Thymus (tissue), 11 donors: ENCODE data around the gene PLCH2. TPM values are rescaled to one million over a fixed set of nuclear protein-coding genes. Genes with fewer than 3 reads are reported as not detected.

Experiments
- DNase-seq, 9 donors: peaks; one replicate each; pipeline ENCODE4 v3.0.0-alpha.2; 2013; ENCODE audit warnings: low spot score in 9 of 9, low read depth in 6 of 9, missing footprints in 1 of 9
- H3K27ac ChIP-seq, 2 donors: one replicate each; pipeline ENCODE4 v1.5.1; 2013; ENCODE audit warnings: control low read depth in 1 of 2, low read depth in 1 of 2, low read length in 1 of 2, mild to moderate bottlenecking in 1 of 2, moderate library complexity in 1 of 2
- H3K27me3 ChIP-seq, 2 donors: one replicate each; pipeline ENCODE4 v1.5.1; 2013; ENCODE audit warnings: low read length in 1 of 2; ENCODE audit not compliant: control insufficient read depth in 2 of 2, insufficient read depth in 1 of 2
- H3K36me3 ChIP-seq, 2 donors: one replicate each; pipeline ENCODE4 v1.5.1; 2013; ENCODE audit warnings: low read length in 1 of 2, mild to moderate bottlenecking in 1 of 2, moderate library complexity in 1 of 2; ENCODE audit not compliant: control insufficient read depth in 2 of 2, insufficient read depth in 2 of 2
- H3K4me1 ChIP-seq, 2 donors: one replicate each; pipeline ENCODE4 v1.5.1; 2013; ENCODE audit warnings: low read length in 2 of 2; ENCODE audit not compliant: control insufficient read depth in 2 of 2, insufficient read depth in 2 of 2
- H3K4me3 ChIP-seq, 2 donors: one replicate each; pipeline ENCODE4 v1.5.1; 2013; ENCODE audit warnings: low read length in 2 of 2, control low read depth in 1 of 2, mild to moderate bottlenecking in 1 of 2
- H3K9me3 ChIP-seq, 2 donors: one replicate each; pipeline ENCODE4 v1.5.1; 2013; ENCODE audit warnings: low read length in 1 of 2, mild to moderate bottlenecking in 1 of 2; ENCODE audit not compliant: control insufficient read depth in 2 of 2, insufficient read depth in 1 of 2
- WGBS: extraction: QIAGEN DNeasy Blood & Tissue Kit; methylation state at CpG from one replicate; pipeline ENCODE4 v1.1.7; 2013; 5-methylcytosine and 5-hydroxymethylcytosine counted together
- polyA plus RNA-seq: library from polyadenylated mRNA; stranded (reverse); fragments of 200-250 nt; gene quantifications from one replicate; pipeline ENCODE4 v1.2.3, GENCODE V29; 2013
- total RNA-seq: library from RNA; stranded (reverse); fragments of 120-200 nt; gene quantifications from one replicate; pipeline ENCODE4 v1.2.4, GENCODE V29; 2013
- donor health status: healthy.

The PLCH2 gene
- total and polyA plus RNA-seq, 2 donors, result 0.90 to 34.4 TPM

- DNase-seq, result no peak
- H3K4me1 ChIP-seq, result no peaks in the 10 kb centered on the region
- no peak overlapping the region for H3K27ac ChIP-seq
- no peak overlapping the region for H3K4me3 ChIP-seq
- peaks cover 0 to 31% of the 10 kb centered on the region in 2 donors for H3K27me3 ChIP-seq
- 82% methylated on average over 10 of the region's 10 CpGs for WGBS
- H3K9me3 ChIP-seq, result peaks cover 2 to 12% of the 10 kb centered on the region in 2 donors
- no peaks in the 10 kb centered on the region for H3K36me3 ChIP-seq
These were observed 44.6 kb upstream of the PLCH2 start for GRCh38 chr1:2431518-2431917.

DNA sequence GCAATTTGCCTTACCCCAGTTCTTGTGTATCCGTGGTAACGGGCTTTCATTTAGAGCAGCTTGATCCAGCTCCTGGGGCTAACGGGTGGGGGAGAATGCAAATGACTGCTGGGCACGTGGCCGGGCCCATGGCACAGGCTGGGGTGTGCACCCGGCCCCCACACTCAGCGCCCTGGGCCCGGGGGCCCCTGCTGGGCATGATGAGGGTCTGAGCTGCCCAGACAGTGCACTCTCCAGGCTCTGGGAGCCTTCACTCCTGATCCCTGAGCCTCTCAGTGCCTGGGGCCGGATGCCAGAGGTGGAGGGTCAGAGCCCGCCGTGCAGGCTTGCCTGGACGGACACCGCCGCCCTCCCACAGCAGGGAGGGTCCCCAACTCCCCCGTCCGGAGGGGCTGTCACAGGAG lies 43.6 kb upstream of the PLCH2 start:
- Histone ChIP-seq H3K36me3 (no peaks in the 10 kb centered on the region), H3K4me3 (no peak overlapping the region), H3K9me3 (peaks cover 2 to 12% of the 10 kb centered on the region in 2 donors), H3K4me1 (no peaks in the 10 kb centered on the region), H3K27ac (no peak overlapping the region), H3K27me3 (peaks cover 0 to 31% of the 10 kb centered on the region in 2 donors)
- no peak for DNase-seq
- 90% methylated on average over 16 of the region's 16 CpGs for WGBS

GRCh38 chr1:2433196-2433595 lies 42.9 kb upstream of the PLCH2 start:
- no peak overlapping the region for H3K4me3 ChIP-seq
- 94% methylated on average over 13 of the region's 13 CpGs for WGBS
- no peak overlapping the region for H3K27ac ChIP-seq
- no peak for DNase-seq
- peaks cover 0 to 31% of the 10 kb centered on the region in 2 donors for H3K27me3 ChIP-seq
- H3K36me3 ChIP-seq, result no peaks in the 10 kb centered on the region
- peaks cover 2 to 12% of the 10 kb centered on the region in 2 donors for H3K9me3 ChIP-seq
- H3K4me1 ChIP-seq, result no peaks in the 10 kb centered on the region

- Histone ChIP-seq H3K4me3 (no peak overlapping the region), H3K9me3 (peaks cover 2 to 11% of the 10 kb centered on the region in 2 donors), H3K27me3 (peaks cover 0 to 31% of the 10 kb centered on the region in 2 donors), H3K4me1 (no peaks in the 10 kb centered on the region), H3K27ac (no peak overlapping the region), H3K36me3 (no peaks in the 10 kb centered on the region)
- 60% methylated on average over 34 of the region's 34 CpGs for WGBS
- no peak for DNase-seq
These were observed 42.0 kb upstream of the PLCH2 start for GRCh38 chr1:2433936-2434655.

DNA sequence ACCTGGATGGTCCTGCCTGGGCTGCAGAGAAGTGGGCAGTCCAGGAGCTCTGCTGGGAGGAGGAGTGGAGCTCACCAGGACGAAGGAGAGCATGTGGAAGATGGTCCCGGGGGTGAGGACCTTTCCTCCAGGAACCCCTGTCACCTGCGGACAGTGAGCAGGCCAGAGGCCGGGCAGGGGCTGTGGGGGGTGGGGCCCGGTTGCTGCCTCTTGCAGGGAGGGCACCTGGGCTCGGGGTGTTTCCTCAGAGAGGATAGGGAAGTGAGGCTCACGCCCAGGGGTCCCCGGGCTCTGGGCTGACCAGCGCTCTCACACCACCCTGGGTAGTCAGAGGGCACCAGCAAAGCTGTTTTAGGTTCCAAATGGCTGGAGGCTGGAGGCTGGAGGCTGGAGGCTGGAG lies 41.0 kb upstream of the PLCH2 start:
- Histone ChIP-seq H3K27ac (no peak overlapping the region), H3K4me1 (no peaks in the 10 kb centered on the region), H3K36me3 (no peaks in the 10 kb centered on the region), H3K4me3 (no peak overlapping the region), H3K9me3 (peaks cover 0 to 1% of the 10 kb centered on the region in 2 donors), H3K27me3 (peaks cover 0 to 31% of the 10 kb centered on the region in 2 donors)
- no peak for DNase-seq
- 92% methylated on average over 9 of the region's 9 CpGs for WGBS

- Histone ChIP-seq H3K36me3 (no peaks in the 10 kb centered on the region), H3K4me1 (no peaks in the 10 kb centered on the region), H3K27ac (no peak overlapping the region), H3K27me3 (peaks cover 0 to 31% of the 10 kb centered on the region in 2 donors), H3K4me3 (no peak overlapping the region), H3K9me3 (no peaks in the 10 kb centered on the region)
- no peak for DNase-seq
- 87% methylated on average over 2 of the region's 2 CpGs for WGBS
These were observed 40.2 kb upstream of the PLCH2 start for GRCh38 chr1:2435746-2436355.

DNA sequence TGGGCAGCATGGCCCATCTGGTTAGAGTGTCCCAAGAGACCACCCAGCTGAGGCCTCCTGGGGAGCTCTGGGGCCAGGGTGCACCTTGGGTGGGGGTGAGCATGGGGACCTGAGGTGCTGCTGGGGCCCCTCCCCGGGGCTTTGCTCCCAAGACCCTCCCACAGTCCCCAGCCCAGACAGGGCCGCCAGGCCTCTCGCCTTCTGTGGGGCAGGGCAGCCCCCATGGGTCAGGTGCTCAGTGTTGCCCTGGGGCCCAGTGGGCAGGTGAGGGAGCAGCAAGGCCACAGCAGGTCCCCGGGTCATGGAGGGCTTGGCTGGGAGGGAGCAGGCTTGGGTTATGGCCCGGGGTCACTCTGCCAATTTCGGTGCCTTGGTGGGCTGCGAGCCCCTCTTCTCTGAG lies 39.2 kb upstream of the PLCH2 start:
- Histone ChIP-seq H3K9me3 (no peaks in the 10 kb centered on the region), H3K4me3 (no peak overlapping the region), H3K27me3 (peaks cover under 1 to 37% of the 10 kb centered on the region in 2 donors), H3K4me1 (no peaks in the 10 kb centered on the region), H3K36me3 (no peaks in the 10 kb centered on the region), H3K27ac (no peak overlapping the region)
- WGBS, result 94% methylated on average over 7 of the region's 7 CpGs
- DNase-seq, result no peak

- H3K27me3 ChIP-seq, result peaks cover 8 to 38% of the 10 kb centered on the region in 2 donors
- no peak for DNase-seq
- no peaks in the 10 kb centered on the region for H3K36me3 ChIP-seq
These were observed 38.5 kb upstream of the PLCH2 start for GRCh38 chr1:2437617-2438016.

GRCh38 chr1:2438038-2438437 lies 38.1 kb upstream of the PLCH2 start:
- Histone ChIP-seq H3K4me3 (no peak overlapping the region), H3K27ac (no peak overlapping the region), H3K27me3 (peaks cover 12 to 38% of the 10 kb centered on the region in 2 donors), H3K4me1 (no peaks in the 10 kb centered on the region), H3K9me3 (no peaks in the 10 kb centered on the region), H3K36me3 (no peaks in the 10 kb centered on the region)
- no peak for DNase-seq
- WGBS, result 71% methylated on average over 15 of the region's 15 CpGs

More at GRCh38 chr1:2437617-2438016, 38.5 kb upstream of the PLCH2 start:
- Histone ChIP-seq H3K4me3 (no peak overlapping the region), H3K27ac (no peak overlapping the region), H3K9me3 (no peaks in the 10 kb centered on the region), H3K4me1 (no peaks in the 10 kb centered on the region)
- 97% methylated on average over 15 of the region's 15 CpGs for WGBS
